Cardiac fibroblast (primary cell): ENCODE measurements around the gene TUBA3C.

ENCODE experiments used
- DNase-seq, 2 donors: peaks; one replicate each; pipeline versions ENCODE4 v3.0.0 to v3.0.0-alpha.2; 2010; ENCODE audit warnings: low read depth in 2 of 2
- H3K4me3 ChIP-seq, 2 donors: replicated peaks in 1 of 2; 1 replicate in 1 of 2; 2 replicates in 1 of 2; pipeline ENCODE4 v1.5.1; 2011; ENCODE audit warnings: low read depth in 2 of 2, low read length in 2 of 2, mild to moderate bottlenecking in 2 of 2, moderate library complexity in 1 of 2
- CTCF ChIP-seq: IDR thresholded peaks from one replicate; pipeline ENCODE4 v1.5.1; 2011; ENCODE audit warnings: low read depth, mild to moderate bottlenecking, low read length, inconsistent platforms

TUBA3C gene

GRCh38 chr13:19155321-19155861 is 26.2 kb downstream of the TUBA3C start:
- H3K4me3 ChIP-seq: no peak overlapping the region
- TF ChIP-seq CTCF: no peak
- DNase-seq: no peak

GRCh38 chr13:19154843-19155242 is 26.8 kb downstream of the TUBA3C start:
- no peak for TF ChIP-seq CTCF
- DNase-seq: no peak
- H3K4me3 ChIP-seq: no peak overlapping the region

GRCh38 chr13:19153782-19154450 is 27.7 kb downstream of the TUBA3C start:
- no peak for TF ChIP-seq CTCF
- DNase-seq: no peak
- no peak overlapping the region for H3K4me3 ChIP-seq

- TF ChIP-seq CTCF: no peak
- no peak overlapping the region for H3K4me3 ChIP-seq
- no peak for DNase-seq
Measured at GRCh38 chr13:19152403-19152802, 29.2 kb downstream of the TUBA3C start.

- no peak for DNase-seq
- no peak overlapping the region for H3K4me3 ChIP-seq
- TF ChIP-seq CTCF: no peak
Measured at GRCh38 chr13:19151581-19152263, 29.9 kb downstream of the TUBA3C start.

- no peak for DNase-seq
- TF ChIP-seq CTCF: no peak
- H3K4me3 ChIP-seq: no peak overlapping the region
Measured at GRCh38 chr13:19150712-19151228, 30.9 kb downstream of the TUBA3C start.
